NCI-H526 treated with DMSO at 0.1 percent for 48 hours (cell line): Measurements from ENCODE around the gene ELL2.
"Not testable (repeated sequence)": the region's sequence is repeated elsewhere in the genome, so short reads cannot be mapped to it uniquely, and the experiment has no call there.

Source experiments
- DNase-seq: peaks from one replicate; lab custom pipeline; 2025; lab: John Stamatoyannopoulos, UW

The ELL2 gene

DNA sequence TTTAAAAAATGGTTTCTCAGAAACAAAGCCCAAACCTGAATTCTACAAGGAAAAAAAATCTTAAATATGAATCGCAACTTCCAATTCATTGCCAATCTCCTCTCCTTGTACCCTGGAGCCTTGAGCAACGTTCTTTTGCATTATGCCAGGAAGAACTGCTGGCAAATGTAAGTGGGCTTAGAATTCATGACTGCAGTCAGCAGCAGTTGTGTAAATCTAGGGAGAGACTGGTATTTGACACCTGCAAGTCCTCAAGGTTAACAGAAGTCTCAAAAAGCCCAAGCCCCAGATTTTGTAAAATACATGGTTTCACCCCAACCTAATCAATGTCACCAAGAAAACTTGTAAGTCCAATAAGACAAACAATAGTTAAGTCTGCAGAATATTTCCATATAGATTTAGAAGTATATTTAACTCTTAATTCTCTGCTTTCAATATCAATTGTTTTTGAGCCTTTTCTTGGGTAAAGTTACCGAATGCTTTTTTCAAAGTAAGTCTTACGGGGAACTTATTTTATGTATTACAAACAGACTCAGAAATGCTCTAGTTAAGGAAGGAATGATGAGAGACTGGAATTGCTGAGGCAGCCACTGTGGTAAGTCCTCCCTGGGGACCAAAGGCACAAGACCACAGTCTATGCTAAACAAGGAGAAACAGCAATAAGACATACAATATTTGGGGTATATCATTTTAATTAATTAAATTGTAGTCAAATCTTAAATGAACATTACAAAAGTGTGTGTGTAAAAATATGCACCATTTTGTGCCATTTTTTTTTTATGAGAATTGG is 31.3 kb downstream of the ELL2 start:
- no peak for DNase-seq

- no peak for DNase-seq
These were observed 32.9 kb downstream of the ELL2 start for GRCh38 chr5:95928724-95929253.

- no peak for DNase-seq
These were observed 33.5 kb downstream of the ELL2 start for GRCh38 chr5:95927927-95928723.

GRCh38 chr5:95927300-95927699 is 34.4 kb downstream of the ELL2 start:
- not testable (repeated sequence) for DNase-seq

- no peak for DNase-seq
These were observed 35.7 kb downstream of the ELL2 start for GRCh38 chr5:95925939-95926338.

- DNase-seq: no peak
These were observed 36.3 kb downstream of the ELL2 start for GRCh38 chr5:95925378-95925744.

- DNase-seq: no peak
These were observed 36.8 kb downstream of the ELL2 start for GRCh38 chr5:95924720-95925377.

DNA sequence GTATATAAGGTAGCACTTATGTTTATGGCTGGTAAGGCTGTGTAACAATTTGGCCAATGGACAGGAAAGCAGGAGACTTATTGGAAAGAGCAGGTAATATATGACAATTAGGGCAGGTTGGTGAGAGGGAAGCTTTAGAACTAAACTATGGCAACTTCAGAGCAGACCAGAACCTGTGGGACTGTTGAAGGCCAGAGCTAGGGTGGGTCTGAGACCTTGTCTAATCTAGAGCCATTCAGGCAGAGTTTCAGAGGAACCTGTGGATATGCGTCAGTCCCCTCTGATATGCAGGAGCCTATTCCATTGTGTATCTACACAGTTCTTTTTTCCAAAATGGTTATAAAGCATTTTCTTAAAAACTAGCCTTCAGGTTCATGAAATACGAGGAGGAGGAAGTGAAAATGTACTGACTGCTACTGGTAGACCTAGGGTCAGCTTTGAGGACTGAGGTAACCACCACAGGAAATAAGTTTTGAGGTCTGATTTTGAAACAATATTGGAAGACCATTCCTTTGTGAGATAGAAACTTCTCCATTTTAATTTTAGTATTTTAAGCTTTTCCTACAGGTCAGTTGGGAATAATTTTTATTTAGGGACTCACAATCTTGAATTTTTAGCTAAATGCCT is 37.6 kb downstream of the ELL2 start:
- DNase-seq: no peak

- no peak for DNase-seq
These were observed 38.9 kb downstream of the ELL2 start for GRCh38 chr5:95922798-95923197.

DNA sequence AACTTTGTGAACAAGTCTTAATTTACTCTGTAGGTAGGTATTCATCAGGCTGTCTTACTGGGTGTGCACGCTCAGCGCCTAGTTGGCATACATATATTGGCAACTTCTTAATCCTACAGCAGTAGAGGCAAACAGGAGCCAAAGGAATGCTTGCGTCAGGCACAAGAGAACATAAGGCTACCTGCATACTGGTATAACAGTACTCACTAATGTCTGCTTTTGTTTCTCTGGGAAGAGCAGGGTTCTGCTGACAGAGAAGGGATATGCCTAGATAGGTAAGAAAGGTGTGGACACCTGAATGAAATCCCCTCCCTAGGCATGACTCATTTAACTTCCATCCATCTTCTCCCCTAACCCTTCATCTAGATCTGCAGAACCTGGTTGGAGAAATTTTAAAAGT is 40.1 kb downstream of the ELL2 start:
- DNase-seq: no peak

GRCh38 chr5:95920822-95921221 is 40.8 kb downstream of the ELL2 start:
- DNase-seq: no peak

DNA sequence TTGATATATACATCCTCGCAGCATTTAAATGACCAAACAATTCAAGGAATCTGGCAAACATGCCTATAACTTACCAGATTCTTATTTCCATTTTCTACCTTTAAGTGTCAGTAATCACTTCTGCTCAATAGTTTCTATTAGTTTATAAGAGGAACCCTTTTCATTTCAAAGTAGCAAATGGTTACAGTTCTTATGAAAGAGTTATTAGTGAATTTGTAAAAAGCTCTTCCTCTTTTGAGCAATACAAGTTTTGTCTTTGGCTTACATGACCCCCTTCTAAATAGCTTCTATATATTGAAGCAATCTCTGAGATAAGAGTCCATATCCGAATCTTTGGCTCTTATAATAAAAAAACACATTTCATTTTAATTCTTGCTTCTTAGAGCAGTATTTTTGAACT is 42.0 kb downstream of the ELL2 start:
- DNase-seq: no peak

DNA sequence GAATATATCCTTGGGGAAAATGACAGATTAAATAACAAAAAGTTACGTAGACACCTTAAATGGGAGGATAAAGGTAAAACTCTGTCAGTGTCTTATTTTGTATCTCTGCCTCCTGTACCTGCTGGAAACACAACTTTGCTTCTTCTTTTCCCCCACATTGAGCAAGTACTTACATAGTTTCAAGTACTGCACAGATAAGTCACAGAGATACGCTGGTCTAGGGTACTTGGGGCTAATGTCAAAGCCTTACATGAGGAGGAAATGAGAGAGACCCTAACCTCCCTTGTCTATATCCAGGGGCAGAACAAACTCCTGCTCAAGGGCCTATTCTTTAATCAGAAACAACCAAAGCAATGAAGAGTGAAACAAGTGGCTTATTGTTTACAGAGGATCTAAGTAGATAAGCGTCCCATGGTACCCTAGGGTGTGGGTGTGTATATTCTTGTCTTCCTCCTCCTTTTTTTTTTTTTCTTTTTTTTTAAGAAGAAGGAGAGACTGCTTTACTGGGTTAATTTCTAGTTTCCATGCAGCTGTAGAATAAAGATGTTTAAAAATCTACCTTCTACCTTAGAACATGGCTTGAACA is 43.1 kb downstream of the ELL2 start:
- no peak for DNase-seq

DNA sequence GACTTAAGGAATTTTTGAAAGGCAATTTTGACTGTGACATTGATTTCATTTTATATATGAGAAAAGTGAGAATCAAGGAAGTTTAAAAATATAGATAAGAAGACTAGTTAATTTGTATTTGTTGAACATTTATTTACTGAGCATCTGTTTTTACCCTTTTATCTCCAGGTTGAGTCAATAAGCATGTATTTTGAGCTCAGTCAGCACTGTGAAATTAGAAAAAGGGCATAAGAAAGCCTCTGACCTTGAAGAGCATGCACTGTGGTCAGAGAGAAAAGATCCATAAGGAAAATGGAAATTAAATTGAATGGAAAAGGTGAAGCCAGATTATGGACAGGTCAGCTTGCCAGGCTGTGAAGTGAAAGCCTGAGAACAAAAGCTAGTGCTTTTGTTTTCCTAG is 44.4 kb downstream of the ELL2 start:
- DNase-seq: no peak

GRCh38 chr5:95916687-95917085 is 45.0 kb downstream of the ELL2 start:
- DNase-seq: no peak

GRCh38 chr5:95915999-95916686 is 45.5 kb downstream of the ELL2 start:
- no peak for DNase-seq

- no peak for DNase-seq
These were observed 48.0 kb downstream of the ELL2 start for GRCh38 chr5:95913663-95914062.

GRCh38 chr5:95912029-95912428 is 49.6 kb downstream of the ELL2 start:
- DNase-seq: no peak

DNA sequence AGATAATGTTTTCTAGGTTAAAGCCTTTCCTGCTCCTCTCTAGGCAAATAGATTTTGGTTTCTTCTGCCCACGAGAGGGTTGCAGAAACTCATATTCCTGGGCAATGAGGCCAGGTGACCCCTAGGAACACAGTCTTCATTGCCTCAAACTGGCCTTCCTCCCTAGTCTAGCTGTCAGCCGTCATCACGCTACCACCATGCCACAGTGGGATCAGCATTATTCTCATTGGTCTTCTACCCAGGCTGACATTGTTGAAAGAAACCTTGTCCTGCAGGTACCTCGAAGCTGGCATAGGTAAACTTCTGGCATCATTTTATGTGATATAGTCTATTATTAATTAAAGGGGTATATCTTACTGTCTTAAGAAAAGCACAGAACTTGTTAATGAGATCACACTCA is 51.1 kb downstream of the ELL2 start:
- DNase-seq: no peak

- no peak for DNase-seq
These were observed 51.9 kb downstream of the ELL2 start for GRCh38 chr5:95909738-95910137.

DNA sequence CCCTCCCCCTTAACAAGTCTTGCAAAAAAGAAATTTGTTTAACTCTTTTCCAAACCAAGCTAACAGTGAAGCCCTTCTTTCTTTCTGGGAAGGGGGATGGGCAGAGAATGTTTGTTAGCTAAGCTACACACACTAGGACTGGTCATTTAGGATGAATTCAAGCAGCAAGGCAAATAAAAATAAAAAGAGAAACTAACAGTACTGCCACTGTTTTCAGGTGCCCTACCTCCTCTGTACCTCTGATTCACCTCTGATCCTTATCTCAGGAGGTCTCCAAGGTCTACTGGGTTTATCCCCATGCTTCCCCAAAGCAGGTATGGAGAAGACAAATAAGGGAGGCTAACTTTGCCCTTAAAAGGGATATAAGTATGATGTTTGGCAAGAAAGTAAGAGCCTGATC is 52.9 kb downstream of the ELL2 start:
- no peak for DNase-seq
